Muscle layer of colon (tissue), 2 donors: ENCODE measurements around the gene PSRC1.
"Not testable (repeated sequence)": the region's sequence is repeated elsewhere in the genome, so short reads cannot be mapped to it uniquely, and the experiment has no call there.

Experiments
- H3K27ac ChIP-seq: one replicate; pipeline ENCODE4 v1.7.0; 2013; ENCODE audit warnings: low read depth, mild to moderate bottlenecking, low read length, moderate library complexity
- H3K27me3 ChIP-seq, 2 donors: one replicate each; pipeline ENCODE4 v1.7.0; 2013; ENCODE audit warnings: low read length in 2 of 2, mild to moderate bottlenecking in 2 of 2; ENCODE audit not compliant: insufficient read depth in 2 of 2, control insufficient read depth in 1 of 2
- H3K36me3 ChIP-seq: one replicate; pipeline ENCODE4 v1.7.0; 2013; ENCODE audit warnings: mild to moderate bottlenecking, low read length; ENCODE audit not compliant: insufficient read depth
- H3K4me1 ChIP-seq: one replicate; pipeline ENCODE4 v1.7.0; 2013; ENCODE audit warnings: mild to moderate bottlenecking, low read length; ENCODE audit not compliant: insufficient read depth
- H3K4me3 ChIP-seq, 2 donors: one replicate each; pipeline ENCODE4 v1.7.0; 2013; ENCODE audit warnings: low read length in 2 of 2, low read depth in 1 of 2, mild to moderate bottlenecking in 1 of 2, moderate library complexity in 1 of 2
- H3K9ac ChIP-seq: one replicate; pipeline ENCODE4 v1.7.0; 2013; ENCODE audit warnings: low read length
- H3K9me3 ChIP-seq: one replicate; pipeline ENCODE4 v1.7.0; 2013; ENCODE audit warnings: mild to moderate bottlenecking, low read length
- donor health status: abdominal sarcoma.
- donor health status: Adenocarcinoma of cecum.

The PSRC1 gene

DNA sequence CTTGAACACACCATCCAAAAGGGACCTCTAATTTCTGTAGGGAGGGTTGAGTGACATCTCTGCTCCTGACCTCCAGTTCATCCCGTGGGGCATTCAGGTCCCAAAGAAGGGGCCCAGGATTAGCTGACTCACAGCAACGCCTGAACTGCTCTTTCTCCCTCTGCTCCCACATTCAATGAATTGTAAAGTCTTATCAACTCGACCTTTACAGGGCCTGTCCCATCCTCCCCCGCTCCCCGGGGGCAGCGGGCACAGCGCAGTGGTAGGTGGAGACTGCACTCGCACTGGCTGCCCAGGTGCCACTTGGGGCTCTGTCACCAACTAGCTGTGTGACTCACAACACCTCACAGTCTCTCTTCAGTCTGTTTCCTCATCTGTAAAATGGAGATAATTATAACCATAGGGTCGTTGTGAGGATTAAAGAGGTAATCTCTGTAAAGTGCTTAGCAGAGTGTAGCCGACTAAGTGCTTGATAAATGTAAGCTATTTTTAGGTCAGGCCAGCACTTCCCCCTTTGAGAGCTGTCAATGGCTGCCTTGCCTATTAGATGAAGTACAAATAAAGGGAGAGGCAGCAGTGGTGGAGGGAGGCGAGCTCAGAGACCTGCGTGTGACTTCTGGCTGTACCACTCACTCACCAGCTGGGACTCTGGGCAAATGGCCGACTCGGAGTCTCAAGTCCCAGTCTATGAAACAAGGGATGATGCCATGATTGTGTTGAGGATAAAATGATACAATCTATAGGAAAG, 24.5 kb upstream of the PSRC1 start:
- Histone ChIP-seq H3K27ac (no peak overlapping the region), H3K4me3 (no peak overlapping the region), H3K9me3 (no peaks in the 10 kb centered on the region), H3K27me3 (no peaks in the 10 kb centered on the region), H3K4me1 (no peaks in the 10 kb centered on the region), H3K36me3 (no peaks in the 10 kb centered on the region), H3K9ac (no peak overlapping the region)

DNA sequence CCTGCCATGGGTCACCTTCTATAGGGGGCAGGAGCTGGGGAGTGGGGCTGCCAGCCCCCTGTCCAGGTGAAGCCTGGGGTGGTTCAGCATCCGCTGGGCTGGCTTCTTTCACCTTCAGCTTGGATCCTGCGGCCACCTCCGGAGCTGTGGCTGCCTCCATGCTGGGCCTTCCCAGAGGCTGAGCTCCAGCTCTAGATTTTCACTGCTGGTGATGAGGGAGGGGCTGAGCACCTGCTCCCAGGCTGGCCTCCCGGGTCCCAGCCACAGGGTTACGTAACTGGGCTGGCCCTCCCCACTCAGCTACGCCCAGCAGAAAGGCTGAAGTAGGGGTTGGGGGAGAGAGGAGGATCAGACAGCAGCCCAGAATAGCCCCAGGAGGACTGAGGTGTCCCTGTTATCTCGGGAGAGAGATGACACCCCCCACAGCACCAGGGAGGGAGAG, 23.9 kb upstream of the PSRC1 start, which contains the start of gene MYBPHL:
Gene MYBPHL (minus strand): TSS at position 180 of the 442 bp plus-strand sequence. CDS start 20 bp downstream, at position 160.
- no peak within 1 kb of the TSS for H3K27ac ChIP-seq
- H3K9ac ChIP-seq: no peak within 1 kb of the TSS
- no peaks in the 10 kb centered on the region for H3K9me3 ChIP-seq

DNA sequence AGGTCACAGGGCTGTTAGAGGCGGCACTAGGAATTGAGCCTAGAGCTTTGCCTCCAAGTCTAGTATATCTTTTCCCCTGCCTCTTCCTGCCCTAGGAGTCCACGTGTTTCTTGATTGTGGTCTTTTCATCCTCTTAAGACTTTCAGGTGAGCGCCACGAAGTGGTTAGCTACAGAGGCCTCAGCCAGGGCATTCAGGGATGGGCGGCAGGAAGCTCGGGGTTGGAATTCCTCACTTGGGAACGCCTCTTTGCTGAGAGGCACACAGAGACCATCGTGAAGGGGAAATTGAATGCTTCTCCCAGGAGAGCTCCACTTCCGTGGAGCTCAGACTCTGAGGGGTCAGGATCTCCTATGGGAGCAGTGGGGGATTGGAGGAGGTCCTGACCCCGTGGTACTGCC, 23.0 kb upstream of the PSRC1 start:
- H3K4me1 ChIP-seq, H3K9me3 ChIP-seq, H3K27me3 ChIP-seq, H3K4me3 ChIP-seq, H3K36me3 ChIP-seq, H3K27ac ChIP-seq, H3K9ac ChIP-seq: not testable (repeated sequence)

More for the DNA sequence above, 23.9 kb upstream of the PSRC1 start, which contains the start of gene MYBPHL:
- no peaks in the 10 kb centered on the region for H3K27me3 ChIP-seq
- no peak within 1 kb of the TSS for H3K4me3 ChIP-seq
- H3K36me3 ChIP-seq: no peaks in the 10 kb centered on the region
- H3K4me1 ChIP-seq: no peaks in the 10 kb centered on the region

GRCh38 chr1:109304226-109304920, 21.4 kb upstream of the PSRC1 start:
- Histone ChIP-seq H3K4me1 (peaks cover 3% of the 10 kb centered on the region), H3K27ac (no peak overlapping the region)

GRCh38 chr1:109301874-109302273, 18.9 kb upstream of the PSRC1 start:
- H3K9me3 ChIP-seq: no peaks in the 10 kb centered on the region
- no peak overlapping the region for H3K4me3 ChIP-seq
- no peaks in the 10 kb centered on the region for H3K27me3 ChIP-seq
- no peaks in the 10 kb centered on the region for H3K36me3 ChIP-seq
- H3K27ac ChIP-seq: no peak overlapping the region
- no peak overlapping the region for H3K9ac ChIP-seq
- peaks cover 14% of the 10 kb centered on the region for H3K4me1 ChIP-seq

More at GRCh38 chr1:109304226-109304920, 21.4 kb upstream of the PSRC1 start:
- H3K9me3 ChIP-seq: no peaks in the 10 kb centered on the region
- no peaks in the 10 kb centered on the region for H3K36me3 ChIP-seq
- no peak overlapping the region for H3K9ac ChIP-seq
- H3K27me3 ChIP-seq: no peaks in the 10 kb centered on the region
- no peak overlapping the region for H3K4me3 ChIP-seq

GRCh38 chr1:109300650-109301151, 17.8 kb upstream of the PSRC1 start:
- no peaks in the 10 kb centered on the region for H3K9me3 ChIP-seq
- H3K4me3 ChIP-seq: no peak overlapping the region
- H3K27ac ChIP-seq: no peak overlapping the region
- no peaks in the 10 kb centered on the region for H3K36me3 ChIP-seq
- no peak overlapping the region for H3K9ac ChIP-seq
- H3K27me3 ChIP-seq: no peaks in the 10 kb centered on the region
- peaks cover 14% of the 10 kb centered on the region for H3K4me1 ChIP-seq

DNA sequence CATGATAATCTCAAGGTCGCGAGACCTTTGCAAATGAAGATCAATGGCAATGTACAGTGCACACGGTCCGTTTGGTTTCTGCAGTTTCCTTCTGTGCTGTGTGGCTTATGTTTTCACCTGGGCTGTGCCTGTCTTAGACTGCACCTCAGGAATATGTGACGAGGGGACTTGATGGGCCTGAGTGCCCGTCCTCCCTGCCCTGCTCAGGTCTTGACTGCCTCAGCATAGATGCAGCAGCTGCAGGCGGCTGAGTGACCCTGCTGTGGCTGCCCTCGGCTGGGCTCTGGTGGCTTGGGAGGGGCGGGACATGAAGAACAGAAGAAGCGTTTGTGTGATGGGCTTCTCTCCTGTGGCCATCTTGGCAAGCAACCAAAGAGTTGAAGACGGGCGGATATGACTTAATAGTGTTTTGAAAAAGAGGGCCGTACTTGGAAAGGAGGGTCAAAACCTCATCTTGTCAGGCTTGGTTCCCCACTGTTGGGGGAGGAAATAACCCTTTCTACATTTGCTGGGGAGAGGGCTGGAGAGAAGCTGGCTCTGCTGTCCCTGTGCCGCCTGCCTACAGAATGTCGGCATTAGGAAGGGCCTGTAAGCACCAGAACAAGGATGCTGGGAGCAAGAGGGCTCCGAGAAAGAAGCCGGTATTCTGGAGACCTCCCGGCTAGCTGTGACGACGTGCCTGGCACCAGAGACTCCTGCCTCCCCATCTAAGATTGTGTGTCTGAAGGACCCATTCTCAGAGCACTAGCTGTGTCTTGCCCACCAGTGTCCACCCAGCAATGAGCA, 16.8 kb upstream of the PSRC1 start:
- Histone ChIP-seq H3K27ac (no peak overlapping the region), H3K9ac (no peak overlapping the region), H3K4me1 (peaks cover 14% of the 10 kb centered on the region), H3K27me3 (no peaks in the 10 kb centered on the region), H3K4me3 (no peak overlapping the region), H3K9me3 (no peaks in the 10 kb centered on the region), H3K36me3 (no peaks in the 10 kb centered on the region)

- Histone ChIP-seq H3K27me3 (no peaks in the 10 kb centered on the region), H3K9me3 (no peaks in the 10 kb centered on the region), H3K36me3 (no peaks in the 10 kb centered on the region), H3K9ac (no peak overlapping the region), H3K4me1 (peaks cover 14% of the 10 kb centered on the region), H3K27ac (peak overlapping the region; percentile 6), H3K4me3 (no peak overlapping the region)
These were observed 16.0 kb upstream of the PSRC1 start for GRCh38 chr1:109298666-109299557.

- Histone ChIP-seq H3K36me3 (no peaks in the 10 kb centered on the region), H3K27me3 (no peaks in the 10 kb centered on the region), H3K4me3 (no peak overlapping the region), H3K9ac (no peak overlapping the region), H3K27ac (no peak overlapping the region), H3K9me3 (no peaks in the 10 kb centered on the region), H3K4me1 (peaks cover 14% of the 10 kb centered on the region)
These were observed 13.8 kb upstream of the PSRC1 start for GRCh38 chr1:109296782-109297181.

DNA sequence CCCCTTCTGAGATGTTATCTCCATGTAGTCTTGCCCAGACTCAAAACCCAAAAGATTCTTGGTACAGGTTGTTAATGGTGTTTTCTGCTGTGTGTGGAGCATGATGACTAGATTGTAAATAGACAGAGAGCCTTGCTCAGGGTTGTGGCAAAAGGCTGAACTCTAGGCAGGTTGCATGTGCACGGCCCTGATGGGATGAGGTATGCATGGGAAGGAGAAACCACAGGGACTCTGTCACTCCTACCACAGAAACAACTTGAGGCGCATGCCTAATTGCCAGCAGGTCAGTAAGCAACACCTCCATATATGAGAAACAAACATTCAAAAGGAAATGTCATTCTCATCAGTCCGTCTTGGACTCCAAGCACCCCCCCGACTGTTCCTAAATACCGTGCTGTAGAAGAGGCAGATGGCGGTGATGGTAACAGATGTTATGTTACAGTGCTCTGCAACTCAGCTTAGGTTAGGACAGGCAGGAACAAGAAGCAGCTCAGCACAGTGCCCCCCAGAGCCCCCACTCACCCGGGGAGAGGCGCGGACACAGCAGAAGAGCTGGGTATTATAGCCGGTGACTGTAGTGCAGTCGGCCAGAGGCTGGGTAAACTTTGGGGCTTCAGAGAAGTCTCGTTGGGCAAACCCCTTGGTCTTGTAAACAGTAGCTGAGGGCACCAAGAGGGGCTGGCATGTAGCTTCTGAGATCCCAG, 12.9 kb upstream of the PSRC1 start:
- peaks cover 14% of the 10 kb centered on the region for H3K4me1 ChIP-seq
- H3K4me3 ChIP-seq: no peak overlapping the region
- no peaks in the 10 kb centered on the region for H3K9me3 ChIP-seq
- H3K9ac ChIP-seq: no peak overlapping the region
- H3K27me3 ChIP-seq: no peaks in the 10 kb centered on the region
- H3K36me3 ChIP-seq: no peaks in the 10 kb centered on the region
- H3K27ac ChIP-seq: no peak overlapping the region
